Right lobe of liver (tissue), 4 donors: ENCODE results near the gene C1orf216.

Experiments
- CTCF ChIP-seq, 4 donors: fragments of 200-600 bp in 3 of 4; fragments of 450-650 bp in 1 of 4; IDR thresholded peaks; one replicate each; pipeline versions ENCODE4 v1.5.1 to v1.8.0; 2016 to 2022; ENCODE audit warnings: antibody characterized with exemption in 4 of 4, mild to moderate bottlenecking in 2 of 4
- POLR2A ChIP-seq: fragments of 450-650 bp; IDR thresholded peaks from one replicate; pipeline ENCODE4 v1.6.1; 2017; ENCODE audit warnings: antibody characterized with exemption, mild to moderate bottlenecking
- donor health status: DM: no; HTN: no; CAD: no.
- donor health status: DM: no; HTN: no; CAD: no.
- donor health status: DM: no; HTN: yes; CAD: no.

- TF ChIP-seq CTCF (IDR thresholded peaks at IDR 0.05) (no peak), POLR2A (no peak)
These were observed 27.0 kb downstream of the C1orf216 start for GRCh38 chr1:35691571-35692220.
